ENCODE measurements around the gene AMBN. TPM values are rescaled to one million over a fixed set of nuclear protein-coding genes. Genes with fewer than 3 reads are reported as not detected.

The AMBN gene
- total RNA-seq, 1 experiment from 2014 or later, result not detected

DNA sequence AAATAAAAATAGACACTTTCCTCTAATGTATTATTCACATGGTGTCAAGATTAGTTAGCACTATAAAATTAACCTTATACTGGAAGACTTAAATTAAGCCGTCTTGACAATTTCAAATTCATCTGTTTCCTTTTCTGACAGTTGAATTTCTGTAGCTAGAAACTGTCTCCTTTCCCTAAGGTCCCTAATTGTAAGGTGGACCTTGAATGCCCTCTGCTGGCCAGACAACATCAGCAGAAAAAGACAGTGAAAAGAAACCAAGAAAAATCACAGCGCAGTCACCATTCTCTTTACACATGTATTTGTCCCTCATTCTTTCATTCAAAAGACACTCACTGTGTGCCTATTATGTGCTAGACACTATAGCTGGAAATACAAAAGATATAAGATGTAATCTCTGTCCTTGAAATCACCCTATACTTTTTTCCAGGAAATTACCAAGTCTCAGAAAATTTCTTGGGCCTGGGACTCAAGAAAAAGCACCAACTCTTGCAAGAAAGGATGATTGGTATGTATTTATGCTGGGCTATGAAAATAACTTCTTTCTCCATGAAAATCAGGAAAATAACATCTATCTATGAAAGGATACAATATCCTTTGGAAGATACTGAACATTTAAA lies 32.7 kb upstream of the AMBN start:
- peak; percentile 35 for DNase-seq (ENCODE audit: low read depth, low spot score)
- RAD21 ChIA-PET (ENCODE audit: low non-redundant PET in 1 of 2, low total read pairs in 2 of 2, uncharacterized antibody in 2 of 2, unreplicated experiment in 2 of 2), result no interaction called here

DNA sequence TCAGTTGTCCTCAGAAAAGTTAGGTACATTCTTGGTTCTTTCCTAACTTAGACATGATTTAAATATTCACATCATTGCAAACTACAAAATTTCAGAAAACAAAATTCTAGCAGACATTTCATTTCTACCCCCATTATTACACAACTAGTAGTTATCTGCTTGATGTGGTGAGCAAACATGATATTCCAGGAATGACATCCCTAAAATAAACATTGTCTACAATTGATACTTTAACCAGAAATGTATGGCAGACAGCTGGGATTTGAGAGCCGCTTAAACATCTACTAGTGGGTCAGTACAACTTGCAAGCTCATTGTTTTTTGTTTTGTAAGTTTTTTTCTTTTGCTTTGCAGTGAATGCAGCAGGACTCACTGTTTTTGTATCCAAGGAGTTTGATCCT lies 32.1 kb upstream of the AMBN start:
- ChIA-PET CTCF (no interaction called here), RAD21 (ENCODE audit: low non-redundant PET in 1 of 2, low total read pairs in 2 of 2, uncharacterized antibody in 2 of 2, unreplicated experiment in 2 of 2) (no interaction called here), POLR2A (no interaction called here)
- Histone ChIP-seq H3K36me3 (ENCODE audit: control insufficient read depth in 1 of 2, insufficient read depth in 2 of 2, low read length in 2 of 2) (no peaks in the 10 kb centered on the region), H3K9me2 (ENCODE audit: insufficient read depth) (no peaks in the 10 kb centered on the region), H3K4me2 (ENCODE audit: low read length) (no peak overlapping the region), H3K79me2 (ENCODE audit: insufficient read depth, low read length) (no peaks in the 10 kb centered on the region), H3K9ac (ENCODE audit: low read length) (no peak overlapping the region), H3K4me3 (replicated peaks in 1 of 2; ENCODE audit: low read depth in 1 of 2, low read length in 2 of 2) (no peak overlapping the region), H2AFZ (ENCODE audit: low read depth, low read length, poor library complexity, severe bottlenecking) (peak overlapping the region; percentile 43), H3K27me3 (ENCODE audit: insufficient read depth, low read length) (no peaks in the 10 kb centered on the region), H3K4me1 (ENCODE audit: control insufficient read depth in 1 of 2, insufficient read depth in 2 of 2, low read length in 2 of 2) (no peaks in the 10 kb centered on the region), H3K9me3 (ENCODE audit: control insufficient read depth in 1 of 2, insufficient read depth in 1 of 2, low read depth in 1 of 2, low read length in 2 of 2) (no peaks in the 10 kb centered on the region), H3K27ac (ENCODE audit: low read depth, low read length) (no peak overlapping the region), H4K20me1 (ENCODE audit: insufficient read depth) (no peaks in the 10 kb centered on the region)
- TF ChIP-seq, protein P1, sequence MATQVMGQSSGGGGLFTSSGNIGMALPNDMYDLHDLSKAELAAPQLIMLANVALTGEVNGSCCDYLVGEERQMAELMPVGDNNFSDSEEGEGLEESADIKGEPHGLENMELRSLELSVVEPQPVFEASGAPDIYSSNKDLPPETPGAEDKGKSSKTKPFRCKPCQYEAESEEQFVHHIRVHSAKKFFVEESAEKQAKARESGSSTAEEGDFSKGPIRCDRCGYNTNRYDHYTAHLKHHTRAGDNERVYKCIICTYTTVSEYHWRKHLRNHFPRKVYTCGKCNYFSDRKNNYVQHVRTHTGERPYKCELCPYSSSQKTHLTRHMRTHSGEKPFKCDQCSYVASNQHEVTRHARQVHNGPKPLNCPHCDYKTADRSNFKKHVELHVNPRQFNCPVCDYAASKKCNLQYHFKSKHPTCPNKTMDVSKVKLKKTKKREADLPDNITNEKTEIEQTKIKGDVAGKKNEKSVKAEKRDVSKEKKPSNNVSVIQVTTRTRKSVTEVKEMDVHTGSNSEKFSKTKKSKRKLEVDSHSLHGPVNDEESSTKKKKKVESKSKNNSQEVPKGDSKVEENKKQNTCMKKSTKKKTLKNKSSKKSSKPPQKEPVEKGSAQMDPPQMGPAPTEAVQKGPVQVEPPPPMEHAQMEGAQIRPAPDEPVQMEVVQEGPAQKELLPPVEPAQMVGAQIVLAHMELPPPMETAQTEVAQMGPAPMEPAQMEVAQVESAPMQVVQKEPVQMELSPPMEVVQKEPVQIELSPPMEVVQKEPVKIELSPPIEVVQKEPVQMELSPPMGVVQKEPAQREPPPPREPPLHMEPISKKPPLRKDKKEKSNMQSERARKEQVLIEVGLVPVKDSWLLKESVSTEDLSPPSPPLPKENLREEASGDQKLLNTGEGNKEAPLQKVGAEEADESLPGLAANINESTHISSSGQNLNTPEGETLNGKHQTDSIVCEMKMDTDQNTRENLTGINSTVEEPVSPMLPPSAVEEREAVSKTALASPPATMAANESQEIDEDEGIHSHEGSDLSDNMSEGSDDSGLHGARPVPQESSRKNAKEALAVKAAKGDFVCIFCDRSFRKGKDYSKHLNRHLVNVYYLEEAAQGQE (IDR thresholded peaks at IDR 0.05; ENCODE audit: low read depth), result no peak
- TF ChIP-seq EZH2phosphoT487 (IDR thresholded peaks at IDR 0.05; ENCODE audit: borderline replicate concordance) (no peak), SP1 (IDR thresholded peaks at IDR 0.05; ENCODE audit: low read depth) (no peak), EGR1 (IDR thresholded peaks at IDR 0.05; ENCODE audit: low read depth) (no peak), FOSL1 (IDR thresholded peaks at IDR 0.05; ENCODE audit: low read depth) (no peak), EZH2 (IDR thresholded peaks at IDR 0.05) (no peak)
- BruUV-seq (replicated peaks), result no TSS peak
- DNase-seq (ENCODE audit: low read depth, low spot score) (no peak), ATAC-seq (no peak)
- intact Hi-C loops (cut with micrococcal nuclease), result loop anchor here (1.0 to 10.0 kb wide), 6 partner anchors 55 to 871 kb away; no protein-coding TSS in a partner anchor

More for the DNA sequence above, 32.7 kb upstream of the AMBN start:
- ATAC-seq, result peak; percentile 75
- Histone ChIP-seq H3K9ac (ENCODE audit: low read length) (no peak overlapping the region), H3K27ac (ENCODE audit: low read depth, low read length) (no peak overlapping the region), H3K36me3 (ENCODE audit: control insufficient read depth in 1 of 2, insufficient read depth in 2 of 2, low read length in 2 of 2) (no peaks in the 10 kb centered on the region), H3K79me2 (ENCODE audit: insufficient read depth, low read length) (no peaks in the 10 kb centered on the region), H3K9me2 (ENCODE audit: insufficient read depth) (no peaks in the 10 kb centered on the region), H4K20me1 (ENCODE audit: insufficient read depth) (no peaks in the 10 kb centered on the region), H3K4me2 (ENCODE audit: low read length) (peak overlapping the region; percentile 17; the same call in 1 of the 2 replicates), H3K27me3 (ENCODE audit: insufficient read depth, low read length) (no peaks in the 10 kb centered on the region), H3K9me3 (ENCODE audit: control insufficient read depth in 1 of 2, insufficient read depth in 1 of 2, low read depth in 1 of 2, low read length in 2 of 2) (no peaks in the 10 kb centered on the region), H3K4me3 (replicated peaks in 1 of 2; ENCODE audit: low read depth in 1 of 2, low read length in 2 of 2) (no peak overlapping the region), H2AFZ (ENCODE audit: low read depth, low read length, poor library complexity, severe bottlenecking) (peak overlapping the region; percentile 43), H3K4me1 (ENCODE audit: control insufficient read depth in 1 of 2, insufficient read depth in 2 of 2, low read length in 2 of 2) (no peaks in the 10 kb centered on the region)
- BruUV-seq (replicated peaks), result no TSS peak
- CTCF ChIA-PET, result interaction anchor here (0.5 to 1.3 kb wide), 7 partner anchors 9 to 678 kb away, joined by 3 to 9 read pairs (median 5); no protein-coding TSS in a partner anchor
- no peak for TF ChIP-seq FOSL1 (IDR thresholded peaks at IDR 0.05; ENCODE audit: low read depth)
- peak; percentile 84 for TF ChIP-seq RAD21 (IDR thresholded peaks at IDR 0.05; ENCODE audit: low read depth)
- TF ChIP-seq, protein P2, sequence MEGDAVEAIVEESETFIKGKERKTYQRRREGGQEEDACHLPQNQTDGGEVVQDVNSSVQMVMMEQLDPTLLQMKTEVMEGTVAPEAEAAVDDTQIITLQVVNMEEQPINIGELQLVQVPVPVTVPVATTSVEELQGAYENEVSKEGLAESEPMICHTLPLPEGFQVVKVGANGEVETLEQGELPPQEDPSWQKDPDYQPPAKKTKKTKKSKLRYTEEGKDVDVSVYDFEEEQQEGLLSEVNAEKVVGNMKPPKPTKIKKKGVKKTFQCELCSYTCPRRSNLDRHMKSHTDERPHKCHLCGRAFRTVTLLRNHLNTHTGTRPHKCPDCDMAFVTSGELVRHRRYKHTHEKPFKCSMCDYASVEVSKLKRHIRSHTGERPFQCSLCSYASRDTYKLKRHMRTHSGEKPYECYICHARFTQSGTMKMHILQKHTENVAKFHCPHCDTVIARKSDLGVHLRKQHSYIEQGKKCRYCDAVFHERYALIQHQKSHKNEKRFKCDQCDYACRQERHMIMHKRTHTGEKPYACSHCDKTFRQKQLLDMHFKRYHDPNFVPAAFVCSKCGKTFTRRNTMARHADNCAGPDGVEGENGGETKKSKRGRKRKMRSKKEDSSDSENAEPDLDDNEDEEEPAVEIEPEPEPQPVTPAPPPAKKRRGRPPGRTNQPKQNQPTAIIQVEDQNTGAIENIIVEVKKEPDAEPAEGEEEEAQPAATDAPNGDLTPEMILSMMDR (IDR thresholded peaks at IDR 0.05 in 2 of 3, conservative IDR thresholded peaks at IDR 0.05 in 1 of 3; ENCODE audit: borderline replicate concordance in 1 of 3, insufficient read depth in 1 of 3, low read depth in 2 of 3, low read length in 2 of 3), result peak; percentile 60 to 93 (median 80)
- TF ChIP-seq CEBPB (IDR thresholded peaks at IDR 0.05; ENCODE audit: low read depth), result no peak
- no peak for TF ChIP-seq POLR2AphosphoS5 (IDR thresholded peaks at IDR 0.05; ENCODE audit: low read depth, low read length)
- TF ChIP-seq SIN3A (IDR thresholded peaks at IDR 0.05; ENCODE audit: low read depth), result no peak
- intact Hi-C loops (cut with micrococcal nuclease), result loop anchor here (1.0 to 10.0 kb wide), 6 partner anchors 55 to 870 kb away; no protein-coding TSS in a partner anchor
- POLR2A ChIA-PET, result no interaction called here
